ENCODE results near the gene NKX2-1.

Gene NKX2-1

GRCh38 chr14:36511981-36512584 lies 7.9 kb downstream of the NKX2-1 start:
- Mint-ChIP-seq H3K27ac (no peak overlapping the region), H3K27me3 (peaks cover 64% of the 10 kb centered on the region), H3K4me1 (ENCODE audit: low read depth) (peaks cover 5% of the 10 kb centered on the region), H3K36me3 (peaks cover 2% of the 10 kb centered on the region), H3K4me3 (no peak overlapping the region), H3K9me3 (ENCODE audit: low read depth) (peaks cover 4% of the 10 kb centered on the region)

- peaks cover 12% of the 10 kb centered on the region for H3K4me1 Mint-ChIP-seq (ENCODE audit: low read depth)
- H3K36me3 Mint-ChIP-seq = peaks cover 2% of the 10 kb centered on the region
- no peak overlapping the region for H3K4me3 Mint-ChIP-seq
- H3K9me3 Mint-ChIP-seq (ENCODE audit: low read depth) = peaks cover 4% of the 10 kb centered on the region
- peaks cover 66% of the 10 kb centered on the region for H3K27me3 Mint-ChIP-seq
- H3K27ac Mint-ChIP-seq = no peak overlapping the region
These were observed 9.2 kb downstream of the NKX2-1 start for GRCh38 chr14:36510874-36511273.

GRCh38 chr14:36510078-36510799 lies 9.8 kb downstream of the NKX2-1 start:
- H3K4me1 Mint-ChIP-seq (ENCODE audit: low read depth) = peaks cover 12% of the 10 kb centered on the region
- no peak overlapping the region for H3K27ac Mint-ChIP-seq
- peaks cover 63% of the 10 kb centered on the region for H3K27me3 Mint-ChIP-seq
- H3K9me3 Mint-ChIP-seq (ENCODE audit: low read depth) = peaks cover 4% of the 10 kb centered on the region
- peaks cover 2% of the 10 kb centered on the region for H3K36me3 Mint-ChIP-seq
- no peak overlapping the region for H3K4me3 Mint-ChIP-seq

GRCh38 chr14:36509069-36509917 lies 10.7 kb downstream of the NKX2-1 start:
- H3K27me3 Mint-ChIP-seq = peaks cover 66% of the 10 kb centered on the region
- no peak overlapping the region for H3K4me3 Mint-ChIP-seq
- peaks cover 4% of the 10 kb centered on the region for H3K9me3 Mint-ChIP-seq (ENCODE audit: low read depth)
- peaks cover 2% of the 10 kb centered on the region for H3K36me3 Mint-ChIP-seq
- H3K27ac Mint-ChIP-seq = no peak overlapping the region
- H3K4me1 Mint-ChIP-seq (ENCODE audit: low read depth) = peaks cover 18% of the 10 kb centered on the region

GRCh38 chr14:36508418-36509068 lies 11.5 kb downstream of the NKX2-1 start:
- Mint-ChIP-seq H3K4me3 (no peak overlapping the region), H3K27ac (no peak overlapping the region), H3K27me3 (peaks cover 63% of the 10 kb centered on the region), H3K4me1 (ENCODE audit: low read depth) (peaks cover 21% of the 10 kb centered on the region), H3K9me3 (ENCODE audit: low read depth) (peaks cover 4% of the 10 kb centered on the region), H3K36me3 (peaks cover 2% of the 10 kb centered on the region)

GRCh38 chr14:36507847-36508417 lies 12.1 kb downstream of the NKX2-1 start:
- peaks cover 2% of the 10 kb centered on the region for H3K36me3 Mint-ChIP-seq
- H3K4me1 Mint-ChIP-seq (ENCODE audit: low read depth) = peaks cover 22% of the 10 kb centered on the region
- H3K4me3 Mint-ChIP-seq = no peak overlapping the region
- H3K27ac Mint-ChIP-seq = no peak overlapping the region
- H3K27me3 Mint-ChIP-seq = peaks cover 64% of the 10 kb centered on the region
- peaks cover 4% of the 10 kb centered on the region for H3K9me3 Mint-ChIP-seq (ENCODE audit: low read depth)

GRCh38 chr14:36506732-36507614 lies 13.1 kb downstream of the NKX2-1 start:
- peaks cover 22% of the 10 kb centered on the region for H3K4me1 Mint-ChIP-seq (ENCODE audit: low read depth)
- peak overlapping the region; percentile 21 for H3K4me3 Mint-ChIP-seq
- peaks cover 68% of the 10 kb centered on the region for H3K27me3 Mint-ChIP-seq
- H3K36me3 Mint-ChIP-seq = peaks cover 2% of the 10 kb centered on the region
- no peak overlapping the region for H3K27ac Mint-ChIP-seq
- peaks cover 4% of the 10 kb centered on the region for H3K9me3 Mint-ChIP-seq (ENCODE audit: low read depth)

- H3K4me3 Mint-ChIP-seq = peak overlapping the region; percentile 21
- H3K27ac Mint-ChIP-seq = no peak overlapping the region
- peaks cover 71% of the 10 kb centered on the region for H3K27me3 Mint-ChIP-seq
- H3K36me3 Mint-ChIP-seq = peaks cover 2% of the 10 kb centered on the region
- peaks cover 4% of the 10 kb centered on the region for H3K9me3 Mint-ChIP-seq (ENCODE audit: low read depth)
- H3K4me1 Mint-ChIP-seq (ENCODE audit: low read depth) = peaks cover 22% of the 10 kb centered on the region
These were observed 13.9 kb downstream of the NKX2-1 start for GRCh38 chr14:36505892-36506731.

- peaks cover 67% of the 10 kb centered on the region for H3K27me3 Mint-ChIP-seq
- peak overlapping the region; percentile 59 for H3K4me3 Mint-ChIP-seq
- peaks cover 4% of the 10 kb centered on the region for H3K9me3 Mint-ChIP-seq (ENCODE audit: low read depth)
- H3K27ac Mint-ChIP-seq = no peak overlapping the region
- peaks cover 22% of the 10 kb centered on the region for H3K4me1 Mint-ChIP-seq (ENCODE audit: low read depth)
- peaks cover 2% of the 10 kb centered on the region for H3K36me3 Mint-ChIP-seq
These were observed 14.7 kb downstream of the NKX2-1 start for GRCh38 chr14:36505181-36505815.

- peaks cover 2% of the 10 kb centered on the region for H3K36me3 Mint-ChIP-seq
- H3K4me3 Mint-ChIP-seq = peak overlapping the region; percentile 59
- H3K4me1 Mint-ChIP-seq (ENCODE audit: low read depth) = peaks cover 22% of the 10 kb centered on the region
These were observed 15.3 kb downstream of the NKX2-1 start for GRCh38 chr14:36504771-36505175.

GRCh38 chr14:36503771-36504741 lies 16.0 kb downstream of the NKX2-1 start:
- H3K27ac Mint-ChIP-seq = no peak overlapping the region

More at GRCh38 chr14:36504771-36505175, 15.3 kb downstream of the NKX2-1 start:
- peaks cover 65% of the 10 kb centered on the region for H3K27me3 Mint-ChIP-seq
- peaks cover 4% of the 10 kb centered on the region for H3K9me3 Mint-ChIP-seq (ENCODE audit: low read depth)
- H3K27ac Mint-ChIP-seq = no peak overlapping the region

More at GRCh38 chr14:36503771-36504741, 16.0 kb downstream of the NKX2-1 start:
- Mint-ChIP-seq H3K9me3 (ENCODE audit: low read depth) (peaks cover 3% of the 10 kb centered on the region), H3K36me3 (peaks cover 2% of the 10 kb centered on the region), H3K4me1 (ENCODE audit: low read depth) (peaks cover 22% of the 10 kb centered on the region), H3K27me3 (peaks cover 60% of the 10 kb centered on the region), H3K4me3 (no peak overlapping the region)

Data from activated naive CD8-positive, alpha-beta T cell (primary cell).